GM21528 (cell line): Measurements from ENCODE around the gene ANKRD34A.
"Not testable (repeated sequence)": the region's sequence is repeated elsewhere in the genome, so short reads cannot be mapped to it uniquely, and the experiment has no call there.

ENCODE experiments used
- ATAC-seq: cut with Tn5 transposase; IDR thresholded peaks from one replicate; pipeline ENCODE4 v1.9.1; 2021; ENCODE audit warnings: mild to moderate bottlenecking, moderate library complexity; ENCODE audit not compliant: unreplicated experiment, low FRiP score

The ANKRD34A gene

GRCh38 chr1:145951526-145951925 is 12.8 kb downstream of the ANKRD34A start:
- ATAC-seq, result no peak

DNA sequence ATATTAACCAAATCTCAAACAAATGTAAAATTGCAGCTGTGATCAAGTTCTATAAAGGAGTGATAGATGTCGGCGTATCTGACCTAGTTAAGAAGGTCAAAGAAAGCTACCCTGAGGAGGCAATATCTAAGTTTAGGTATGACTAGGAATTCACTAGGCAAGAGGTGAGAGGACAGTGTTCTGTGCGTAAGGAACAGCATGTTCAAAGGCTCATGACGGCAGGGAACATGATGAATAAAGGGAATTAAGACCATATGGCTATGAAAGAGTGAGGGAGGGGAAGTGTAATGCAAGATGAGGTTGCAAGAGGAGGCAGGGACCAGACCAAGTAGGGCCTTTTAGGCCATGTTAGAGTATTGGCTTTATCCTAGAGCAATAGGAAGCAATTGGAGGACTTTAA is 15.2 kb downstream of the ANKRD34A start:
- no peak for ATAC-seq

- no peak for ATAC-seq
Measured at GRCh38 chr1:145947551-145947950, 16.8 kb downstream of the ANKRD34A start.

GRCh38 chr1:145946477-145946986 is 17.8 kb downstream of the ANKRD34A start:
- ATAC-seq, result no peak

- ATAC-seq, result no peak
Measured at GRCh38 chr1:145944532-145944931, 19.8 kb downstream of the ANKRD34A start.

- ATAC-seq, result no peak
Measured at GRCh38 chr1:145942871-145943270, 21.5 kb downstream of the ANKRD34A start.

- ATAC-seq, result no peak
Measured at GRCh38 chr1:145942405-145942804, 22.0 kb downstream of the ANKRD34A start.

DNA sequence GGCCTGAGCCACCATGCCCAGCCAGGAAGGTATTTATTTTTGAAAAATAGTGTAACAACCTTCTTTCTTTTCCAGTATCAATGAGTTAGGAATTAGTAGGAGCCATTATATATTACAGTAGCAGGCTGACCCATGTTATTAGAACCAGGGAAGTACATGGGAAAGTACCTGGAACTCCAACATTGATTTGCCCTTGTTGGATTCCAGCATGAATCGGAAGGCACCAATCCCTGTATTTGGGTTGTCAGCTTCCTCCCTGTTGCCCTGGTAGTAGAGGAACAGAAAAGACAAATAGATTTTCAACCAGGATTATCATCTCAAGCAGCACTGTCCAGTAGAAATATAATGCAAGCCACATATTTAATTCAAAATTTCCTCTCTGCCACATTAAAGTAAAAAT is 26.9 kb downstream of the ANKRD34A start:
- ATAC-seq, result no peak

GRCh38 chr1:145936247-145936646 is 28.1 kb downstream of the ANKRD34A start:
- ATAC-seq, result no peak

- no peak for ATAC-seq
Measured at GRCh38 chr1:145935708-145936107, 28.7 kb downstream of the ANKRD34A start.

GRCh38 chr1:145932522-145933009 is 31.8 kb downstream of the ANKRD34A start:
- not testable (repeated sequence) for ATAC-seq

DNA sequence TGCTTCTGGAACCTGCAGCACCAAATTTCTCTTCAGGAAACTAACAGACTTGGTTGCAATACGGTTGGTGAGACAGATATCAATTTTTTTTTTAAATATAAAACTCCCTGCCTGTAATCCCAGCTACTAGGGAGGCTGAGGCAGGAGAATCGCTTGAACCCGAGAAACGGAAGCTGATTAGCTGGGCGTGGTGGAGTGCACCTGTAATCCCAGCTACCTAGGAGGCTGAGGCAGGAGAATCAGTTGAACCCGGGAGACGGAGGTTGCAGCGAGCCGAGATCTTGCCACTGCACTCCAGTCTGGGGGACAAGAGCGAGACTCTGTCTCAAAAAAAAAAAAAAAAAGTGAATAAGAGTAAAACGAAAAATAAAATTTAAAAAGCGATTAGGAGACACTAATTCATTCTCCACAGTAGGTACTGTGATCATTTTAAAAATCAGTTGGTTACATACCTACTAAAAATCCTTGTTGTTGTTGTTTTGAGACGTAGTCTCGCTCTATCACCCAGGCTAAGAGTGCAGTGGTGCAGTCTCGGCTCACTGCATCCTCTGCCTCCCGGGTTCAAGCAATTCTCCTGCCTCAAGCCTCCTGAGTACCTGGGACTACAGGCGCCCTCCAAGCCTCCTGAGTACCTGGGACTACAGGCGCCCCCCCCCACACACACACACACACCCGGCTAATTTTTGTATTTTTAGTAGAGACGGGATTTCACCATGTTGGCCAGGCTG is 36.3 kb downstream of the ANKRD34A start:
- ATAC-seq, result no peak

GRCh38 chr1:145927063-145927886 is 37.1 kb downstream of the ANKRD34A start, which contains the start of gene RBM8A:
RBM8A (minus strand) TSS chr1:145927484; CDS start chr1:145927426, 58 bp downstream.
- ATAC-seq, result peak; percentile 96

DNA sequence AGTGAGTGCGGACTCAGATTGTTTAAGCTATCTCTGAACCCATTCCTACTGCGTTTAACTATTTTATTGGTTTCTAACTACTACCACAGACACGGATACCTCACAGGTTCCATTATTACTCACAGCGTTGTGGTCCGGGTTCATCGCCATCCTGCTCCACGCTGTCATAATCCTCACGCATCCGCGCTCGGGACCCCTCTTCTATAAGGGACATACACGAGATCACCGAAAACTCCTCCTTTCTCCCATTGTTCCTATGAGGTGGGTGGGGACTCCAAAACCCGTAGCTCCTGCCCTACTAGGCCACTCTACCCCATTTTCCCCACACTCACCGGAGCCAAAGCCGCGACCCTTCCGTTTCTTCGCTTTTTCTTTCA is 37.7 kb downstream of the ANKRD34A start:
- peak; percentile 6 for ATAC-seq

DNA sequence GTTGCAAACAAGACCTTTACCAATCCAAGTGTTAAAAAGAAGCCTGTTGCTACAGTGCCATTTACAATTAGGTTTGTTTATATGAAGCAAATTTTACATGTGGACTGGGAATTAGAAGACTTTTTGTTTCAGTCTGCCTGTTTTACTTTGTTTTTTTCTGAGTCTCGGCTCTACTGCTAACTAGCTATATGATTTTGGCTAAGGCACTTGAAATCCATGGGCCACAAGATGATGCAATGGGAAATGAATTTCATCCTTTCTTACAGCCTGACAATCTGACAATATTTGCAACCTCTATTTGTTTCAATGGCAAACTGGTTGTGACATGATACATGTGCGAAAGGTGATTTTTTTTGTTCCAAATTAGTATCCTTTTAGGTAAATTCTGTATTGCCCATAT is 42.1 kb downstream of the ANKRD34A start:
- ATAC-seq, result no peak

DNA sequence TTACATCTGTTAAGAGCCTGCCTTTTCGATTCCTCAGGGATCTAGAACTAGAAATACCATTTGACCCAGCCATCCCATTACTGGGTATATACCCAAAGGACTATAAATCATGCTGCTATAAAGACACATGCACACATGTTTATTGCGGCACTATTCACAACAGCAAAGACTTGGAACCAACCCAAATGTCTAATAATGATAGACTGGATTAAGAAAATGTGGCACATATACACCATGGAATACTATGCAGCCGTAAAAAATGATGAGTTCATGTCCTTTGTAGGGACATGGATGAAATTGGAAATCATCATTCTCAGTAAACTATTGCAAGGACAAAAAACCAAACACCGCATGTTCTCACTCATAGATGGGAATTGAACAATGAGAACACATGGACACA is 44.1 kb downstream of the ANKRD34A start:
- not testable (repeated sequence) for ATAC-seq

- peak; percentile 24 for ATAC-seq
Measured at GRCh38 chr1:145918992-145919939, 45.1 kb downstream of the ANKRD34A start.

- peak; percentile 81 for ATAC-seq
Measured at GRCh38 chr1:145918144-145918991, 46.0 kb downstream of the ANKRD34A start, which contains the start of gene PEX11B. PEX11B (minus strand) TSS chr1:145918717; CDS start chr1:145918688, 29 bp downstream.

DNA sequence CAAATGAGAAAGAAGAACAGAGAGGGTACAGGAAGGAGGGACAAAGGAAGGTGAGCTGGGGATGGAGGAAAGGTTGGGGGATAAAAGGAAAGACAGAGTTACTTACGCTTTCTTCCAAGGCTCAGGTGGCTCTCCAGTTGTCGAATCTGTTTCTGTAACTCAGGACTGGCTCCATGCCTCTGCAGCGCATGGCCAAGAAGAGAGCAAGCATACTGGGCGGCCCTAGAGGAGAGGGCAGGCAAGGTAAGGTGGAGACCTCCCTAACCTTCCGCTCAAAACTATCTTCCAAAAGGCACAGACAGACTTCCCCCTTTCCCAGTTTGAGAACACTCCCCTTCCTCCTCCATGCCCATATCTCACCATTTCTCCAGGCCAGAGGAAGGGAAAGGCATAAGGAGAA is 46.8 kb downstream of the ANKRD34A start:
- no peak for ATAC-seq
